Measurements from ENCODE around the gene INS.
"Not testable (repeated sequence)": the region's sequence is repeated elsewhere in the genome, so short reads cannot be mapped to it uniquely, and the experiment has no call there.

INS gene

DNA sequence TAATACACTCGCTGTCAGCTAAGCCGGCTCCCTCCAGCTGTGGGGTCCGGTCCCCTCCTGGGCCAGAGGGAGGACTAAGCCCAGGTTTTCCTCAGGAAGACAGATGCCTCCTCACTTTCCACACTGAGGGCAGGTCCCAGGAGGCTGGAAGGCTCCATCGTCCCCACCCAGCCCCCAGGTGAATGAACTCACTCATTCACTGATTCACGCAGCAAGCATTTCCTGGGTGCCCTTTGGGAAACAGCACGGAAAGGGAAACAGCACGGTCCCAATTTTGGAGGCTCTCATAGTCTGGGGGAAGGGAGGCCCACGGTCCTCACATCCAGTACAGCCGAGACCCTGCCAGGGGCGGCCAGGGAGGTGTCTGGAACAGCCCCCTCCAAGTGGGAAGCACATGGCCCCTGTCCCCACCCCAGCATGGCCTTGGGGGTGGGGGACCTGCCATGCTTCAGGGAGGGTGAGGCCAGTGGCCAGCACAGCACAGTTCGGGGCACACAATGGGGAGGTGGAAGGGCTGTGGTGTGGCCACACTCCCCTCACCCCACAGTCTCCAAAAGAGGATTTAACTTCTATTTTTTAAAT lies 19.9 kb upstream of the INS start:
- no peak for DNase-seq

- DNase-seq = no peak
Observed at GRCh38 chr11:2180347-2180746, 19.3 kb upstream of the INS start.

GRCh38 chr11:2179516-2179915 lies 18.5 kb upstream of the INS start:
- DNase-seq = no peak

- no peak for DNase-seq
Observed at GRCh38 chr11:2178906-2179494, 18.0 kb upstream of the INS start.

DNA sequence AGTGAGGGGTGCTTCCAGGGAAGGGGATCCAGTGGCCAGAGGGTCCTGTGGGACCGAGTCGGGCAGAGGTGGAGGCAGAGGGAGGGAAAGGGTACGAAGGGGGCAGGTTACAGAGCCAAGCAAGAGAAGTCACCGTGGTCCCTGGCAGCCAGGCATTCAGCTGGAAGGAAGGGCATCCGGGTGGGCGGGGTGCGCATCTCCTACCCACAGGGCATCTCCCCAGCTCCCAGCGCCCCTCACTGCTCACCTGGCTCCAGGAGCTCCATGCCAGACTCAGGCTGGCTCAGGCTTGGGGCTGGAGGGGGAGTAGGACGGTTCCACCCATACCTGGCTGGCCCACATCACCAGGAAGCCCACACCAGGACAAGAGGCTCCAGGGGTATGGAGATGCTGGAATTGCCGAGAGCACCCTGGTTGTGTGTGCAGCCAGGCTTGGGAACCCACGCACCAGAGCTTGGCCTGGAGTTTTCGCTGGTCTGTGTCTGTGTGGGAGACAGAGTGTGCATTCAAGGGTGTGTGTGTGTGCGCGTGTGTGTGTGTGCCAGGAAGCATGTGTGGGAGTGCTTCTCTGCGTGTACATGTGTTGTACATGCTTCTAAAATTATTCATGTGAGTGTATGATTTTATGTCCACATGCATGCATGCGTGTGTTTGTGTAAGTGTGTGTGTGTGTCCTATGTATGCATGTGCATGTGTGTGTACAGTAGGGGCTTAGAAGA lies 17.2 kb upstream of the INS start:
- DNase-seq = not testable (repeated sequence)

DNA sequence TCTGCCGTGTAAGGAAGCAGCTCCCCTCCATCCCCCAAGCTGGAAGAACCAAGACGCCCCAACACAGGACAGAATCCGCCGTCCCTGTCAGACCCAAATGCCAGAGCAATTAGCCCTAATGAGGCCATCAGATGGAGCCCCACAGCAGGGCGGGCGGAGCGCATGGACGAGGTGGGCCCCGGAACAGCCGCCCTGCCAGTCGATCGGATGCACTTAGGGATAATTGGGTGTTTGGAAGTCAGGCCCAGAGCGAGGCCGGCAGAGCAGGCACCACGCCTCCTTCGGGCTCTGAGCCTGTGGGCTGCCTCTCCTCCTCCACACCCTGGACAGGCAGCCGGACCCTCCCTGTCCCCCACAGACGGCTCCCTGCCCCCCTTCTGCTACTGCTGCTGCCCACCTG lies 16.1 kb upstream of the INS start:
- no peak for DNase-seq

DNA sequence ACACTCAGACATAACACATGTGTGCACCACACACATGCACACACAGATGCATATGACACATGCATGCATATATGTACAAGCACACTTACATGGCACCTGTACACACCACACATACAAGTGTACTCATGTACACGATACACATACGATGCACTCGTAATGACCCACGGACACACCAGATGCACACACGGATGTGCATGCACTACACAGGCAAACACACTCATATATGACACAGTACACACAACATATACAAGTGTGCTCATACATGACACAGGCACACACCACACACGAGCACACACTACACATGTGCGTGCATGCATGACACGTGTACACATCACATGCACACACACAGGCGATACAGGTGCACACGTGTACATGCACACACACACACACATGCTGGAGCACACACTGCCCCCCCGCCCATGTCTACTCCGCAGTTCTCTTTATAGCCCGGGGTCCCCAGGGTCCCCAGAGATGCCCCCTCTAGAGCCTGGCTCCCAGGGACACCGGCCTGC lies 15.4 kb upstream of the INS start:
- no peak for DNase-seq

DNA sequence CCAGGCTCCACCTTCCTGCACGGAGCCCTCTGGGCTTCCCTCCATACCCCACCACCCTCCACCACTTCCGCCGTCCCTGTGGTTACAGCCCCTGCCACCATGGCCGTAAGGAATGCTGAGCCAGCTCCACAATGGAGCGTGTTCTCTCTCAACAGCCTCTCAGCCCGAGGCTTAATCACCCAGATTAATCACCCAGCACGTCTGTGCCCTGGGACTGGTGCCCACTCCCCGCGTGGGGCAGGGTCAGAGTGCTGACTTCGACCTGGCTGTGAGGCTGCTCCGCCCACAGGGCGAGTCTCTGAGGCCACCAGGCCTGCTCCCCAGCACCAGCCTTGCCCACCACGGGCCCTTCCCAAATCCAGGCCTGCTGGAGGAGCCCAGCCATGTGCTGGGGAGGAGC lies 14.7 kb upstream of the INS start:
- DNase-seq = no peak

GRCh38 chr11:2174361-2174760 lies 13.4 kb upstream of the INS start:
- no peak for DNase-seq

GRCh38 chr11:2173761-2174160 lies 12.8 kb upstream of the INS start:
- DNase-seq = no peak

DNA sequence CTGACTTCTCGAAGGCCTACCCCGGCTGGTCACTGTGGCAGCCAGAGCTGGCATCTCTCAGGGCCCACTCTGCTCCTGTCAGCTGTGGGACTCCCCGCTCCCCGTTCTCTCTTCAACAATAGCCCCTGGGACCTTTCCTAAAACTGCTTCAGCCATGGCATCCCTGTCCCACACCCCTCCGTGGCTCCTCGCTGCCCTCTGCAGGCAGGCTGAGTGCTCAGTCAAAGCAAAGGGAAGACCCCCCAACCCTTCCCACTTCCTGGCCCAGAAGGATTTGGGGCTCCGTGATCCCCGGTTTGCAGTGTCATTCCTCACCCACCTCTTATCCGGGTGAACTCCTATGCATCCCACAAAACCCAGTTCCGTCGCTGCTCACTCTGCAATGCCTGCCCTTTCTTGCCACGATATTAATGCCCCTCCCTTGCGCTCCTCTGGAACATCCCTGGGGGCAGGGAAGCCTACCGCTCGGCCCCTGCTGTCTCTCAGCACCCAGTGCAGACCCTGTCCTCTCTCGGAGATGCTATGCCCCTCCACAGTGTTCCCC lies 12.2 kb upstream of the INS start:
- DNase-seq = no peak

GRCh38 chr11:2172676-2173075 lies 11.7 kb upstream of the INS start:
- no peak for DNase-seq

- DNase-seq = no peak
Observed at GRCh38 chr11:2171591-2172003, 10.6 kb upstream of the INS start, which contains the start of gene TH. Gene TH (minus strand): TSS chr11:2171815. CDS start chr11:2171786, 29 bp downstream.

GRCh38 chr11:2169626-2170570 lies 8.9 kb upstream of the INS start:
- no peak for DNase-seq

DNA sequence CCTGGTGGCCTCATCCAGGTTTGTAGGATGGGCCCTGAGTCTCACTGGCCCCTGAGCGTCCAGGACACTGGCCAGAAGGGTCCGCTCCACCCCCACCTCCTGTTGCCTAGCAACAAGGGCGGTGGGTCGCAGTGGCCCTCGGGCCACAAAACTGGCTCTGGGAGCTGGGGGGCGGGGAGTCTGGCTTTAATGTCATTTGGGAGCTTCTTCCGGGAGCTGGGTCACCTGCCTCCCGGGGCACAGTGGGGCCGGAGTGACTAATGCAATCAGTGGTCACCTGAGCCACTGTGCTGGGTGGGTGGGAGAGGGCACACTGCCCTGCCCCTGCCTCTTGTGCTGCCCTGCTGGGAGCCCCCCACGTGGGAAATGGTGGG lies 8.0 kb upstream of the INS start:
- DNase-seq = no peak

- DNase-seq = no peak
Observed at GRCh38 chr11:2168286-2169004, 7.4 kb upstream of the INS start.

- DNase-seq = no peak
Observed at GRCh38 chr11:2167141-2168045, 6.4 kb upstream of the INS start.

DNA sequence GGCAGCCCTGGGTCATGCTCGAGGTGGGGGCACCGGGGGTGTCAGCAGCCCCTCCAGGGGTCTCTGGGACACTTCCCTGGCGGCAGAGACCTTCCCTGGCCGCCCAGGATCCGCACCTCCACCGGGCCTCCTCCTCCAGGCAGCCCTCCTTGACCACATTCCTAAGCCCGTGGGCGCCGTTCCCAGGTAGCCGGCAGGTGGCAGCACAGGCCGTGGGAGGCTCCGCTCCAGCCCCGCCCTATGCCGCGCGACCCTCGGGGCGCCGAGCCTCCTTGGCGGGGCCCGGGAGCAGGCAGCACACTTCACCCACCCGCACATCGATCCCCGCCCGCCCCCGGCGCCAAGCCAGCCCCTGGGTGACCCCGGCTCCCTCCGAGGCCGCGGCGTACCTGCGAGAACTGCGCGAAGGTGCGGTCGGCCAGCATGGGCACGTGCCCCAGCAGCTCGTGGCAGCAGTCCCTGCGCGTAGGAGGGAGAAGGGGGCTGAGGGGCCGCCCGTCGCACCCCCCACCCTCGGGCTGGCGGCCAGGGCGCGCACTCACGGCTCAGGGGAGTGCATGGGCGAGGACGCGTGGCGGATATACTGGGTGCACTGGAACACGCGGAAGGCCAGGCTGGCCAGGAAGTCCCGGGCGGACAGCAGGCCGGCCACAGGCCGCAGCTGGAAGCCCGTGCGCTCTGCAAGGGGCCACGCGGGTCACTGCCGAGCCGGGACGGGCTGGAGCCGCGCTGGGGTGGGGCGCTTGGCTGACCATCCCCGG lies 5.3 kb upstream of the INS start:
- DNase-seq = no peak

- no peak for DNase-seq
Observed at GRCh38 chr11:2165571-2165970, 4.6 kb upstream of the INS start.

DNA sequence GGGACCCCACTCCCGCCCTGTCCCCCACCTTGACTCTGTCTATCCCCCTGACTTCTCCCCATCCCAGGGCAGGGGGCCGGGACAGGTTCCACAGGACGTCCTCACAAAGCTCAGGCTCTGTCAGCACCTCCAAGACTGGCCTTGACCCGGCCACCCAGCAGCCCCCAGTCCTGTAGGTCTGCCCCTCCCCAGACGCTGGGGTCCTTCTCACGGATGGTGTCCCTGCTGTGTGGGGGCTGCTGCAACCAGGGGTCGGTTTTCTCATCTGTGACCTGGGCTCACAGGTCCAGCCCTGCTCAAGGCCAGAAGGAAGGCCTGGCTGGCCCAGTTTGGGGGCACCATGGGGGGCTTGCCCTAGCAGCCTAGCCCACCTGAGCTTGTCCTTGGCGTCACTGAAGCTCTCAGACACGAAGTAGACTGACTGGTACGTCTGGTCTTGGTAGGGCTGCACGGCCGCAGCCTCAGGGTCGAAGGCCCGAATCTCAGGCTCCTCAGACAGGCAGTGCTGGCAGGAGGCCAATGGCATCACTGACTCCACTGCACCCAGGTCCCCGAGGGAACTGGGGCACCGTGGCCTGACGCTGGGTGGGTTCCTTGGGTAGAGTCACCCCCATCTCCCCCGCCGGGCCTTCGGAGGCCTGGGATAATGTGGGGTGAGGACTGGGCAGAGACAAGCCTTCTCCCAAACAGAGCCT lies 4.0 kb upstream of the INS start:
- DNase-seq = no peak

Data from NCI-H510A (cell line).